GM12878 (cell line): ENCODE results near the gene EDN2. TPM values are rescaled to one million over a fixed set of nuclear protein-coding genes. Genes with fewer than 3 reads are reported as not detected.

Source experiments
- BACH1 ChIP-seq: fragments of 450-650 bp; IDR thresholded peaks from 2 replicates; pipeline ENCODE4 v1.6.1; 2017; ENCODE audit warnings: mild to moderate bottlenecking, borderline replicate concordance
- CEBPB ChIP-seq, 2 experiments: fragments of 150-350 bp in 1 of 2; IDR thresholded peaks; 2 replicates each; pipeline ENCODE4 v1.6.1; 2012 to 2014; ENCODE audit warnings: low read depth in 2 of 2, low read length in 2 of 2, borderline replicate concordance in 1 of 2, inconsistent platforms in 1 of 2
- CUX1 ChIP-seq: IDR thresholded peaks from 2 replicates; pipeline ENCODE4 v1.6.1; 2012; ENCODE audit warnings: improper control_type of control experiment, low read depth, low read length; ENCODE audit not compliant: insufficient replicate concordance
- EZH2 ChIP-seq: IDR thresholded peaks from 2 replicates; pipeline ENCODE4 v1.6.1; 2012; ENCODE audit warnings: low read depth, mild to moderate bottlenecking, control low read depth, inconsistent platforms, low read length, borderline replicate concordance; ENCODE audit not compliant: control insufficient read depth
- MXI1 ChIP-seq: fragments of 150-350 bp; IDR thresholded peaks from 2 replicates; pipeline ENCODE4 v1.6.1; 2011; ENCODE audit warnings: low read depth, mild to moderate bottlenecking, inconsistent platforms, low read length, improper control_type of control experiment
- MYC ChIP-seq: IDR thresholded peaks from 2 replicates; pipeline ENCODE4 v1.6.1; 2011; ENCODE audit warnings: mild to moderate bottlenecking, low read length, moderate library complexity, inconsistent platforms; ENCODE audit not compliant: insufficient read depth, insufficient replicate concordance, insufficient read length, severe bottlenecking
- TCF12 ChIP-seq: IDR thresholded peaks from 2 replicates; pipeline ENCODE4 v1.6.1; 2011; ENCODE audit warnings: low read depth, mild to moderate bottlenecking, low read length
- TCF7 ChIP-seq: IDR thresholded peaks from 2 replicates; pipeline ENCODE4 v1.6.1; 2014; ENCODE audit warnings: antibody characterized with exemption, borderline replicate concordance
- polyA plus RNA-seq, 11 experiments: library from polyadenylated mRNA; depleted of rRNA in 4 of 11; unstranded in 6 of 11; stranded (reverse) in 5 of 11; fragments of >200 nt; fragmentation: Nextera tagmentation in 4 of 11; fragmentation: Illumina TruSeq in 1 of 11; extraction: Ambion mirVana in 4 of 11; extraction: Trizol in 1 of 11; gene quantifications; 1 replicate in 1 of 11; 2 replicates in 10 of 11; pipeline versions ENCODE4 v1.2.1 to v1.2.3, GENCODE V29; 2011 to 2016; ENCODE audit warnings: inconsistent platforms in 2 of 11, missing spikeins in 2 of 11, low read depth in 1 of 11
- total RNA-seq, 4 experiments: library from RNA; depleted of rRNA in 3 of 4; stranded (reverse); fragments of >200 nt in 3 of 4; fragmentation: Illumina TruSeq in 1 of 4; extraction: Trizol in 1 of 4; gene quantifications; 2 replicates each; pipeline versions ENCODE4 v1.2.1 to v1.2.3, GENCODE V29; 2013 to 2021
- TF ChIP-seq, protein P1 (sequence below): fragments of 450-650 bp; formaldehyde crosslinking; IDR thresholded peaks from 2 replicates; pipeline ENCODE4 v1.5.0; 2022; ENCODE audit warnings: mild to moderate bottlenecking, missing genetic modification characterization
- TF ChIP-seq, protein P2 (sequence below): fragments of 450-650 bp; IDR thresholded peaks from 2 replicates; pipeline ENCODE4 v1.6.1; 2017; ENCODE audit warnings: antibody characterized with exemption, mild to moderate bottlenecking, moderate library complexity

EDN2 gene
- total and polyA plus RNA-seq, 10 of the 15 experiments (the other 5 are each of a cell fraction or from before 2014, with no cell fraction given), result 0.11 to 1.5 (median 0.43) TPM; not detected in 1

- TF ChIP-seq CUX1 (no peak), EZH2 (no peak), MXI1 (no peak), TCF7 (no peak), MYC (no peak), BACH1 (no peak), TCF12 (no peak), CEBPB (IDR thresholded peaks at IDR 0.05; ENCODE audit: borderline replicate concordance in 1 of 2, low read depth in 2 of 2, low read length in 2 of 2) (no peak)
- TF ChIP-seq, protein P1, sequence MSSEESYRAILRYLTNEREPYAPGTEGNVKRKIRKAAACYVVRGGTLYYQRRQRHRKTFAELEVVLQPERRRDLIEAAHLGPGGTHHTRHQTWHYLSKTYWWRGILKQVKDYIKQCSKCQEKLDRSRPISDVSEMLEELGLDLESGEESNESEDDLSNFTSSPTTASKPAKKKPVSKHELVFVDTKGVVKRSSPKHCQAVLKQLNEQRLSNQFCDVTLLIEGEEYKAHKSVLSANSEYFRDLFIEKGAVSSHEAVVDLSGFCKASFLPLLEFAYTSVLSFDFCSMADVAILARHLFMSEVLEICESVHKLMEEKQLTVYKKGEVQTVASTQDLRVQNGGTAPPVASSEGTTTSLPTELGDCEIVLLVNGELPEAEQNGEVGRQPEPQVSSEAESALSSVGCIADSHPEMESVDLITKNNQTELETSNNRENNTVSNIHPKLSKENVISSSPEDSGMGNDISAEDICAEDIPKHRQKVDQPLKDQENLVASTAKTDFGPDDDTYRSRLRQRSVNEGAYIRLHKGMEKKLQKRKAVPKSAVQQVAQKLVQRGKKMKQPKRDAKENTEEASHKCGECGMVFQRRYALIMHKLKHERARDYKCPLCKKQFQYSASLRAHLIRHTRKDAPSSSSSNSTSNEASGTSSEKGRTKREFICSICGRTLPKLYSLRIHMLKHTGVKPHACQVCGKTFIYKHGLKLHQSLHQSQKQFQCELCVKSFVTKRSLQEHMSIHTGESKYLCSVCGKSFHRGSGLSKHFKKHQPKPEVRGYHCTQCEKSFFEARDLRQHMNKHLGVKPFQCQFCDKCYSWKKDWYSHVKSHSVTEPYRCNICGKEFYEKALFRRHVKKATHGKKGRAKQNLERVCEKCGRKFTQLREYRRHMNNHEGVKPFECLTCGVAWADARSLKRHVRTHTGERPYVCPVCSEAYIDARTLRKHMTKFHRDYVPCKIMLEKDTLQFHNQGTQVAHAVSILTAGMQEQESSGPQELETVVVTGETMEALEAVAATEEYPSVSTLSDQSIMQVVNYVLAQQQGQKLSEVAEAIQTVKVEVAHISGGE (CRISPR knock-in tag), result no peak
- TF ChIP-seq, protein P2, sequence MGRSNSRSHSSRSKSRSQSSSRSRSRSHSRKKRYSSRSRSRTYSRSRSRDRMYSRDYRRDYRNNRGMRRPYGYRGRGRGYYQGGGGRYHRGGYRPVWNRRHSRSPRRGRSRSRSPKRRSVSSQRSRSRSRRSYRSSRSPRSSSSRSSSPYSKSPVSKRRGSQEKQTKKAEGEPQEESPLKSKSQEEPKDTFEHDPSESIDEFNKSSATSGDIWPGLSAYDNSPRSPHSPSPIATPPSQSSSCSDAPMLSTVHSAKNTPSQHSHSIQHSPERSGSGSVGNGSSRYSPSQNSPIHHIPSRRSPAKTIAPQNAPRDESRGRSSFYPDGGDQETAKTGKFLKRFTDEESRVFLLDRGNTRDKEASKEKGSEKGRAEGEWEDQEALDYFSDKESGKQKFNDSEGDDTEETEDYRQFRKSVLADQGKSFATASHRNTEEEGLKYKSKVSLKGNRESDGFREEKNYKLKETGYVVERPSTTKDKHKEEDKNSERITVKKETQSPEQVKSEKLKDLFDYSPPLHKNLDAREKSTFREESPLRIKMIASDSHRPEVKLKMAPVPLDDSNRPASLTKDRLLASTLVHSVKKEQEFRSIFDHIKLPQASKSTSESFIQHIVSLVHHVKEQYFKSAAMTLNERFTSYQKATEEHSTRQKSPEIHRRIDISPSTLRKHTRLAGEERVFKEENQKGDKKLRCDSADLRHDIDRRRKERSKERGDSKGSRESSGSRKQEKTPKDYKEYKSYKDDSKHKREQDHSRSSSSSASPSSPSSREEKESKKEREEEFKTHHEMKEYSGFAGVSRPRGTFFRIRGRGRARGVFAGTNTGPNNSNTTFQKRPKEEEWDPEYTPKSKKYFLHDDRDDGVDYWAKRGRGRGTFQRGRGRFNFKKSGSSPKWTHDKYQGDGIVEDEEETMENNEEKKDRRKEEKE, result no peak
Observed at GRCh38 chr1:41446851-41447610, 37.5 kb downstream of the EDN2 start (continued).
